GM19035 (cell line): ENCODE data around the gene NSG1.
"Not testable (repeated sequence)": the region's sequence is repeated elsewhere in the genome, so short reads cannot be mapped to it uniquely, and the experiment has no call there.

ENCODE experiments used
- ATAC-seq: cut with Tn5 transposase; IDR thresholded peaks from one replicate; pipeline ENCODE4 v1.9.1; 2021; ENCODE audit not compliant: unreplicated experiment

Gene NSG1

GRCh38 chr4:4386736-4387392, at the start of gene NSG1:
TSS of gene NSG1 (plus strand) at chr4:4387102. CDS start at chr4:4387630, 528 bp downstream.
- ATAC-seq: no peak

GRCh38 chr4:4338210-4339001, 48.5 kb upstream of the NSG1 start:
- no peak for ATAC-seq

GRCh38 chr4:4339504-4340085, 47.3 kb upstream of the NSG1 start:
- ATAC-seq: no peak

GRCh38 chr4:4341861-4342650, 44.8 kb upstream of the NSG1 start:
- no peak for ATAC-seq

- ATAC-seq: no peak
Measured at GRCh38 chr4:4343038-4343437, 43.9 kb upstream of the NSG1 start.

GRCh38 chr4:4344915-4345527, 41.9 kb upstream of the NSG1 start:
- ATAC-seq: peak; percentile 92

GRCh38 chr4:4347585-4347984, 39.3 kb upstream of the NSG1 start:
- ATAC-seq: no peak

- not testable (repeated sequence) for ATAC-seq
Measured at GRCh38 chr4:4348585-4348984, 38.3 kb upstream of the NSG1 start.

- ATAC-seq: no peak
Measured at GRCh38 chr4:4349867-4350266, 37.0 kb upstream of the NSG1 start.

- no peak for ATAC-seq
Measured at GRCh38 chr4:4350909-4351308, 36.0 kb upstream of the NSG1 start.

GRCh38 chr4:4355302-4355701, 31.6 kb upstream of the NSG1 start:
- ATAC-seq: no peak

- ATAC-seq: no peak
Measured at GRCh38 chr4:4356106-4357041, 30.5 kb upstream of the NSG1 start.

GRCh38 chr4:4358093-4358854, 28.6 kb upstream of the NSG1 start:
- no peak for ATAC-seq

GRCh38 chr4:4361883-4362282, 25.0 kb upstream of the NSG1 start:
- no peak for ATAC-seq

GRCh38 chr4:4362991-4363697, 23.8 kb upstream of the NSG1 start:
- ATAC-seq: no peak

- no peak for ATAC-seq
Measured at GRCh38 chr4:4364061-4364460, 22.8 kb upstream of the NSG1 start.

- no peak for ATAC-seq
Measured at GRCh38 chr4:4364486-4365208, 22.3 kb upstream of the NSG1 start.
